Lung microvascular endothelial cell (primary cell): ENCODE results near the gene KBTBD8. TPM values are rescaled to one million over a fixed set of nuclear protein-coding genes. Genes with fewer than 3 reads are reported as not detected.

ENCODE experiments used
- DNase-seq, 2 donors: peaks; one replicate each; pipeline versions ENCODE4 v3.0.0 to v3.0.0-alpha.2; 2010; ENCODE audit warnings: low read depth in 2 of 2
- total RNA-seq: library from RNA; depleted of rRNA; stranded (reverse); fragments of >200 nt; gene quantifications from 2 replicates; pipeline ENCODE4 v1.2.1, GENCODE V29; 2014

The KBTBD8 gene
- total RNA-seq, 1 donor from 2014 or later, result 2.4 TPM

DNA sequence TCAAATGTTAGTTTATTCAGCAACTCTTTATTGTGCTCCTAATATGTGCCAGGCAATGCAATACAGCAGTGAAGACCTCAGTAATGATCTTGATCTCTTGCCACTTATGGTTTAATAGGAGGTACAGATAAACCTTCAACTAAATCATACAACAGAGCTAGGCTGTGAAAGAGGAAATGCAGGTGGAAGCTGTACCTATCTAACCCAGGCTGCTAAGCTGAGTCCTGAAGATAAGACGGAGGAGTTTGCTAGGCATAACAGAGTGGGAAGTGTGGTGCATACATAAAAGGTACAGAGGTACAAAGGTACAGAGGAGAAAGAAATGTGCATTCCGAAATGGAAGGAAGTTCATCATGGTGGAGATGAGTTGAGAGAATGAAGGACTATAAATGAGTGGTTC is 35.0 kb downstream of the KBTBD8 start:
- no peak for DNase-seq

DNA sequence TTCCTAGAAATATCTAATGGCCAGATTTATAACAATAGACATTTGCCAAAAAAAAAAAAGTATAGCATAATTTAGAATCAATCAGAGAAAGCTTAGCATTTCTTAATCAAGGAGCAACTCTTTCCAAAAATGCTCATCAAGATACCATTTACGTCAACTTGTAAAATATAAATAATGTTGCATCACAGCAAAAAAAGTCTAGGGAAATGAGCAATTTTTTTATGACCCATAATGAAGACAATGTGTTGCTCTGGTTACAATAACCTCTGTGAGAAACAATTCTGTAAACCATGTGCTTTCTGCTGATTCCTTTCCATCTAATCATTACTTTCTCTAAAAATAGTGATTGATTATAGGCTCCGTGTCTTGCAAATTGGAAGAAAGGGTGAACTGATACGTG is 36.3 kb downstream of the KBTBD8 start:
- DNase-seq, result no peak

DNA sequence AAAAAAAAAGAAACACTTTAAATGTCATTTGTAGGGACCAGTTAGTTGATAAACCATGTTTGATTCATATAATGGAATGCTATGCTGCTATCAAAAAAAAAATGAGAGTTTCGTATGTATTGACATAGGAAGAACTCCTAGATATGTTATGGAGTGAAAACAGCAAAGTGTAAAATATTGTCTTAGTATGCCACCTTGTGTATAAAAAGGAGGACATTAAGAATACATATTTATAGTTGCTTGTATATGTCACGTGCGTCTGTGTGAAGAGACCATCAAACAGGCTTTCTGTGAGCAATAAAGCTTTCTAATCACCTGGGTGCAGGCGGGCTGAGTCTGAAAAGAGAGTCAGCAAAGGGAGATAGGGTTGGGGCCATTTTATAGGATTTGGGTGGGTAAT is 39.5 kb downstream of the KBTBD8 start:
- peak; percentile 23 to 49 for DNase-seq

DNA sequence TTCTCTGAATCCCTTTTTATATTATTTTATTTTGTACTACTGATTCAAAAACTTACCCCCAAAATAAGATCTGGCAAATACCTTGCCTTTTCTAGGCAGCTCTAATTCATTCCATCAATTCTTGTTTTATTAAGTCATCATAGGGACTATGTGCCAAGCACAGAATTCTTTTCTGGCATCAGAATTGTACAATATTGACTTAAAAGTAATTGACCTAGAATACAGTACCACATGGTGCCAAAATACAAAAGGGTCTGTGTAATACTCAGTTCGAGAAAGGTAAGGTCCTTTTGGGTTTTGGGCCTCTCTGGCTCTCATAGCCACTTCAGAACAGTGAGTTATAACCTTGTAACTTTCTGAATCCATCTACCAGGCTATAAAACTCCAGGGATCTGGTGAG is 46.2 kb downstream of the KBTBD8 start:
- DNase-seq, result no peak

DNA sequence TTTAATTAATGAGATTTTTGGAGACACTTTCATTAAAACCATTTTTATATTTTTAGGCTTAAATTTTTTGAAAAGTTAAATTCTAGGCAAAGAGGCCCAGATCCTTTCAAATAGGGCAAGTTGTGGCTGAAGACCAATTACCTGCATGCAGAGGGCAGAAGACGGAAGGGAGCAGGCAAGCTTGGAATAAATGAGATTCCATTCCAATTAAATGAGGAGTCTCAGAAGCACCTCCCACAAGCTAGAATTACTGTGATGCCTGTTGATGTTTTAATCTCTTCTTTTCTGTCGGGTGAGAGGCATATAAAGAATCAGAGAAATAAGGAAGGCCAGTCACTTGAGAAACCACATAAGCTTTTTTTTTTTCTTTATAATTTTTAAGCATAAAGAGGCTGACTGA is 46.8 kb downstream of the KBTBD8 start:
- no peak for DNase-seq

DNA sequence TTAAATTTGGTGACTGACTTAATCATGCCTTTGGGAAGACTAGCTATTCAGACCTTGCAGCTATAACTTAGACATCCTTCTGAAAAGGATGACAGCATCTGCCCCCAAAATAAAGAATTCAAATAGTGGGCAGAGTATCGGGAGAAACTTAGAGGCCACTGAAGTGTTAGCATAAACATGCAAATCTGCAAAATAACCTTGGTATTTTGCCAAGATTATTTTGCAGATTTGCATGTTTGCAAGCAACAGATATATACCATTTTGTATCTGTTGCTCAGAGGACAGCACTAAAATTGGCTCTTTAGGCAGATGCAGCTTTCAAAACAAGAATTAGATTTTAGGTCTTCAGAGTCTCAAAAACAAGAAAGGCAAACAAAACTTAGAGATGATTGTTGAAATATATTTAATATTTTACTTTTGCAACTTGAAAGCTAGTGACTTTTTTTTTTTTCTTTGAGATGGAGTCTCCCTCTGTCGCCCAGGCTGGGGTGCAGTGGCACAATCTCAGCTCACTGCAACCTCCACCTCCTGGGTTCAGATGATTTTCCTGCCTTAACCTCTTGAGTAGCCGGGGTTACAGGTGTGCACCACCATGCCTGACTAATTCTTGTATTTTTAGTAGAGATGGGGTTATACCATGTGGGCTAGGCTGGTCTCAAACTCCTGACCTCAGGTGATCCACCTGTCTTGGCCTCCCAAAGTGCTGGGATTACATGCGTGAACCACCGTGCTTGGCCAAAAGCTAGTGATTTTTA is 47.8 kb downstream of the KBTBD8 start:
- no peak for DNase-seq

DNA sequence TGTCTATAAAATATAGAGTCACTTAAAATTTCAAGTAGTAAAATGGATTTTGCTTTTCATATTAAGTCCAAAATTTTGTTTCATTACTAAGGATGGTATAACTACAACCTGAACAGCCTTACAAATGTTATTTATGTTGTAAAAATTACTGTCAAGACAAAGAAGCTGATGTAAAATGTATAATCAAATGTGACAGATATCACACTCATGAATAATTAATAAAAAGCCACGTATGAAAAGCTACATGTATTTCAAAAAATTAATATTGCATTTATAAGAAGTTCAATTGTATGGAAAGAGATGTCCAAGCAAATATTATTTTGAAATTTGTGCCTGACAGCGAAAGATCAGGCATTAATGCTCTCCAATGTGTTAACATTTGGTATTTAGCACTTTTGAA is 48.9 kb downstream of the KBTBD8 start:
- DNase-seq, result no peak

DNA sequence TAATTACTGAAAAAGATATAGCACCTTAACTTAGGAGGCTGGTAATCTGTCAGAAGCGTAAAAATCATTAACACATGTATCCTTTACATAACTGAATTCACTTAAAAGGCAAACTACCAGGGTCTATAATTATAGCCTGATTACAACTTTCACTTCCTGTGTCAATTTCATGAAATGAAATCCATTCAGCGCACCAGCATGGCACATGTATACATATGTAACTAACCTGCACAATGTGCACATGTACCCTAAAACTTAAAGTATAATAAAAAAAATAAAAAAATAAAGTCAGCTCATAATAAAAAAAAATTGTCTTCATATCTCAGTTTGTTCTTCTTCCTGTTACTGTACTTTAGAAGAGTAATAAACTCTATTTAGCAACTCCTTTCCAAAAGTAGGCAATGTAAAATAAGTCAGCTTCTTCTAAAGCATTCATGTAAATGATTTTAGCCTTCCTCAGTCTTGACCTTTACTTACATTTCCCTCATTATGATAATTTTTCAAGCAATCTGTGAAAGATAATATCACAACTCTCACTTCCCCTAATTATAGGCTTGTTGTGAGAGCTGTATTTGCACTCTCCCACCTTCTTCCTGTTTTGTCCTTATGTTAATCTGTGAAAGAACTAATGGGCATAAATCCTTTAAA is 50.1 kb downstream of the KBTBD8 start:
- DNase-seq, result no peak

DNA sequence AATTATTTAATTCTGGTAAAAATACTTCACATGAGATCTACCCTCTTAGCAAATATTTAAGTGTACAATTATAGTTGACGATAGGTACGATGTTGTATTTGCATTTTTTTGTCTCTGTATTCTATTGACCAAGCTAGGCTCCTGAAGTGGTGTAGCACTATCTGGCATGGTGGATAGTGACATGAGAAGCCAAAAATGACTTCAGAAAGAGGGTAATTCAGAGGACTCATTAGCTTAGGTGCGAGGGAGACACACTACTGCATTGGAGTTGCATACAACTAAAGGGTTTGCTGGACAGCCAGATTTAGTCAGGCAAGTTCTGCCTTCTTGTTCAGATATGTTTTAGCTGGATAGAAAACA is 50.6 kb downstream of the KBTBD8 start:
- no peak for DNase-seq

DNA sequence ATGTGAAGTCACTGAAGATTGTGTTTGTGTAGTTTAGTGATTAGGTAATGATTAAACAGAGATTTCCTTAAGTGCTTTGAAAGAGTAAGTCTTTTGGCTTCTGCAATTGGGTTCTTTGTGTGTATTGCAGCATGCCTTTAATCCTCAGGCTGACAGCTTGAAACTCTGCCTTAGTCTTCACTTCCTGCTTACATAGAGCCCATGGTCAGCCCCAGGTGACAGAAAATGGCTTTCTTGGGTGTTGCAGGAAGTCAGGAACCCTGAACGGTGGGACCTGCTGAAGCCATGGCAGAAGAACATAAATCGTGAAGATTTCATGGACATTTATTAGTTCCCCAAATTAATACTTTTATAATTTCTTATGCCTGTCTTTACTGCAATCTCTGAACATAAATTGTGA is 61.3 kb downstream of the KBTBD8 start:
- no peak for DNase-seq
